GM18517 (cell line): Measurements from ENCODE around the gene OLFML1.

ENCODE experiments used
- ATAC-seq: cut with Tn5 transposase; IDR thresholded peaks from one replicate; pipeline ENCODE4 v1.9.1; 2021; ENCODE audit warnings: mild to moderate bottlenecking, moderate library complexity; ENCODE audit not compliant: unreplicated experiment

The OLFML1 gene

GRCh38 chr11:7485186-7486097, at the start of gene OLFML1:
Gene OLFML1, plus strand, starts transcription at chr11:7485506. Its CDS starts 370 bp downstream, at chr11:7485876.
- no peak for ATAC-seq

- no peak for ATAC-seq
Measured at GRCh38 chr11:7436146-7436545, 49.2 kb upstream of the OLFML1 start.

GRCh38 chr11:7436657-7437056, 48.6 kb upstream of the OLFML1 start:
- peak; percentile 75 for ATAC-seq

GRCh38 chr11:7437696-7438095, 47.6 kb upstream of the OLFML1 start:
- ATAC-seq = no peak

GRCh38 chr11:7439746-7440320, 45.5 kb upstream of the OLFML1 start:
- no peak for ATAC-seq

GRCh38 chr11:7442588-7443215, 42.6 kb upstream of the OLFML1 start:
- peak; percentile 87 for ATAC-seq

GRCh38 chr11:7444091-7444981, 41.0 kb upstream of the OLFML1 start:
- ATAC-seq = no peak

- ATAC-seq = no peak
Measured at GRCh38 chr11:7445564-7445963, 39.7 kb upstream of the OLFML1 start.

- no peak for ATAC-seq
Measured at GRCh38 chr11:7448201-7448600, 37.1 kb upstream of the OLFML1 start.

- no peak for ATAC-seq
Measured at GRCh38 chr11:7449211-7449840, 36.0 kb upstream of the OLFML1 start.

GRCh38 chr11:7449841-7450214, 35.5 kb upstream of the OLFML1 start:
- no peak for ATAC-seq

GRCh38 chr11:7450836-7451235, 34.5 kb upstream of the OLFML1 start:
- no peak for ATAC-seq

GRCh38 chr11:7451520-7451919, 33.8 kb upstream of the OLFML1 start:
- no peak for ATAC-seq

GRCh38 chr11:7451952-7452494, 33.3 kb upstream of the OLFML1 start:
- ATAC-seq = no peak

- ATAC-seq = no peak
Measured at GRCh38 chr11:7454854-7455253, 30.5 kb upstream of the OLFML1 start.

GRCh38 chr11:7457211-7457610, 28.1 kb upstream of the OLFML1 start:
- no peak for ATAC-seq

GRCh38 chr11:7462706-7463105, 22.6 kb upstream of the OLFML1 start:
- no peak for ATAC-seq

GRCh38 chr11:7467652-7468051, 17.7 kb upstream of the OLFML1 start:
- peak; percentile 82 for ATAC-seq

- no peak for ATAC-seq
Measured at GRCh38 chr11:7469351-7469865, 15.9 kb upstream of the OLFML1 start.

- ATAC-seq = no peak
Measured at GRCh38 chr11:7471071-7471470, 14.2 kb upstream of the OLFML1 start.
